Stimulated activated CD4-positive, alpha-beta T cell treated with anti-CD3 and anti-CD28 coated beads, TNF-alpha, amount 100 ng/mL, for 48 hours (primary cell): ENCODE results near the gene MLLT6.
A peak's percentile ranks its signal among the peaks of the same experiment; 100 is the strongest.

Experiments
- DNase-seq, 3 donors: peaks; one replicate each; pipeline ENCODE4 v3.0.0-alpha.2; 2020; ENCODE audit warnings: low read depth in 3 of 3

The MLLT6 gene

DNA sequence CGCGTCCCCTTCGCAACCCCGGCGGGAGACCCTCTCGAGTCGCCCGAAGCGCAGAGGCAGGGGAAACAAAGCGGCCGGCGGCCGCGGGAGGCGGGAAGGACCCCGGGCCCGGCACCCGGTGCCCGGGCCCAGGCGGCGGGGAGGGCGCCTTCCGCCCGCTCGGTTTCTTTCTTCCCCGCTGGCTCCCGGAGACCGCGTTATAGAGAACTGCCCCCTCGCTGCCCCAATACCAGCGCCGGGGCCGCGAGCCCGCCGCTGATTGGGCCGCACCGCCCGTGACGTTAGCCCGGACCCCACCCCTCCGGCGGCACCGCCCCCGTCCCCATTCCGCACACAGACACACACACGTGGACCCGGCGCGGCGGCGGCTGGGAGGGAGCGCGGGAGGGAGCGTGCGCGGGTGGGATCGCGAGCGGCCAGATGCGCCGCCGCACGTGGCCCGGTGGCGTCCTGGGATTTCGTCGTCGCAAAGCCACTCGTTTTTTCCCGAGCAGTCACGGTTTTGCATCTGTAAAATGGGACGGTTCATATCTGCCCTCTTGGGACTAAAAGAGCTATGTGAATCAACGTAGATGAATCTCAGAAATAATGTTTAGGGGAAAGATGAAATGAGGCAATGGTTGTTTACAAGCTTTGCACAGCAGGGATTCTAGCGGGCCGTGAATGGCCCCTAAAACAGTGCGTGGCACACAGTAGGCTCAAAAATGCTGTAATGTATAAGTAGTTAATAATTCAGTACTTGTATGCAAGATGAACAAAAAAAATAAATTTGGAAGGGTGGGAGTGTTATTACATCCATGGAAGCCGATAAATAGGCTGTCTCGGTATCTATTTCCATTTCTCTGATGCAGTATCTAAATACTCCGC is 30.1 kb upstream of the MLLT6 start, which contains the start of gene EPOP:
EPOP (minus strand) TSS at position 209 of the 867 bp plus-strand sequence. CDS start 462 bp downstream, outside the sequence.
- peak; percentile 85 to 92 (median 85) for DNase-seq

DNA sequence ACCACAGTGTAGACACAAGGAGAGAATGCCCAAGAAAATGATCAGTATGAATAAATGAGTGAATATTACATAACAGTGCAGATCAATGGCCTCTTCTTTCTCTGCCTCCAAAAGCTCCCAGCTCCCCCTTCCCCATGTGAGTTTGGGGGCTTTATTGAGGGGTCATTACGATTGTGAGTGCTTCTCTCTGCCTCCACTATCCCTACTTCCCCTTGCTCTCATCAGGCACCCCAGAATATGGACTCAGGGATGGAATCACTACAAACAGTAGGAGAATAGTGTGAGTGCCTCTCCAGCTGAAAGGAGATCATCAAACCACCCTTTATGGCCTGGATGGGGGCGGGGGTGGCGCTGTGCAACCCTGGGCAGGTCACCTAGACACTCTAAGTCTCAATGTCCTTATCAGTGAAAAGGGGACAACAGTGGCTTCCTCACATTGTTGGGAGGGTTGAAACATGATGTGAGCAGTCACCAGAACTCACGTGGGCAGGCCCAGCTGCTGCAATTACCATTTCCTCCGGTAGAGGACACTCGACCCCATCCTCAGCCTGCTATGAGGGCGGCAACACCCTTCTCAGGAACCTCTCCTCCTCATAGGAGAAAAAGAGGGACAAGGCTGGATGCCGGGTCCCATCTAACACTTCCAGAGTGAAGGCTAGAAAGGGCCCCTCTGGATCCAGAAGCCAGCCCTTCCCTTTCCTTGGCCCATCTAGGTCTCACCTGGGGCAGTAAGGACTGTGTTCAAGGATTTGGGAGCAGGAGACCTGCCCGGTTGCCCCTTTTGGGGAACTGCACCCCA is 28.2 kb upstream of the MLLT6 start:
- DNase-seq: peak; percentile 75 to 77 (median 76)

DNA sequence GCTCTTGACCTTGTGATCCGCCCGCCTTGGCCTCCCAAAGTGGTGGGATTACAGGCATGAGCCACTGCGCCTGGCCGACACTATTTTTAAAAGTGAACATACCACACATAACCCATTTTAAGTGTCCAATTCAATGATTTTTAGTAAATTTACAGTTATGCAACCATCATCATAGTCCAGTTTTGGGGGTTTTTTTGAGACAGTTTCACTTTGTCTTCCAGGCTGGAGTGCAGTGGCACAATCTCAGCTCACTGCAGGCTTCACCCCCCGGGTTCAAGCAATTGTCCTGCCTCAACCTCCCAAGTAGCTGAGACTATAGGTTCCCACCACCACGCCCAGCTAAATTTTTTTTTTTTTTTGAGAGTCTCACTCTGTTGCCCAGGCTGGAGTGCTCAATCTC is 27.3 kb upstream of the MLLT6 start:
- no peak for DNase-seq

DNA sequence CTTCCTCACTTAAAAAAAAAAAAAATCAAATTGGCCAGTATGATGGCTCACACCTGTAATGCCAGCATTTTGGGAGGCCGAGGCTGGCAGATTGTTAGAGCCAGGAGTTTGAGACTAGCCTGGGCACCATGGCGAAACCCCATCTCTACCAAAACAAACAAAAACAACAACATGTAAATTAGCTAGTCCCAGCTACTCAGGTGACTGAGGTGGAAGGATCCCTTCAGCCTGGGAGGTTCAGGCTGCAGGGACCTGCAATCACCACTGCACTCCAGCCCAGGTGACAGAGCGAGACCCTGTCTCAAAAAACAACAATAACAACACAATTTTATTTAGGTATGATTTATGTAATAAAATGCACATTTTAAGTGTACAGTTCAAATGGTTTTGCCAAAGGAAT is 24.0 kb upstream of the MLLT6 start:
- no peak for DNase-seq

DNA sequence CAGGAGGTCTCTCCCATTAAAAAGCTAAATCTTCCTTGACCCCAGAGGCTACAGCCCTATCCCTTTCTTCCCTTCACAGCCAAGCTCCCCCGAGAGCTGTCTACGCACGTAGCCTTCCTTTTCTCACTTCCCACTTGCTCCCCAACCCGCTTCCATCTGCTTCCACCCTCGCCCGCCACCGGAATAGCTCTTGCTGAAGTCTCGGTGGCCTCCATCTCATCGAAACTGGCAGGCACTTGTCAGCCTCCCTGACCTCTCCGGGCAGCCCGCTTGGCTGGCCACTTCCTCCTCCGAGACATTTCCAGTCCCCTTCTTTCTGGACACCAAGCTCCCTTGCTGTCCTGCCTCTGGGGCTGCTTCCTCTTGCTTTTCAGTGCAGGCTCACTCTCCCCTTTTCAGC is 19.6 kb upstream of the MLLT6 start:
- no peak for DNase-seq

DNA sequence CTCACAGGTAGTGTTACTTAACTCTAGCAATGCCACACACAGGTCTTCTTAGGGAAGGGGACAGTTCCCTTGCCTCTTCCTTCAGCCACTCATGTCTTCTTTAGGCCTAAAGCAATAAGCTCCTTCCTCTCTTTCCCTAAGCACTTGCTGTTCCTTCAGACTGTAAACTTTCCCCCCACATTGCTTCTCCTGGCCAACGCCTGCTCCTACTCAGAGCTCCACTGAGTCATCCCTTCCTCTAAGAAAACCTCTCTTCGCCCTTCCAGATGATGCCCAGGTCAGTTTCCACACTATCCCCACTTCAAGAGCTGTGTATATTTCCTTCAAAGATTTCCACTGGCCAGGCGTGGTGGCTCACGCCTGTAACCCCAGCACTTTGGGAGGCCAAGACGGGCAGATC is 17.8 kb upstream of the MLLT6 start:
- no peak for DNase-seq

DNA sequence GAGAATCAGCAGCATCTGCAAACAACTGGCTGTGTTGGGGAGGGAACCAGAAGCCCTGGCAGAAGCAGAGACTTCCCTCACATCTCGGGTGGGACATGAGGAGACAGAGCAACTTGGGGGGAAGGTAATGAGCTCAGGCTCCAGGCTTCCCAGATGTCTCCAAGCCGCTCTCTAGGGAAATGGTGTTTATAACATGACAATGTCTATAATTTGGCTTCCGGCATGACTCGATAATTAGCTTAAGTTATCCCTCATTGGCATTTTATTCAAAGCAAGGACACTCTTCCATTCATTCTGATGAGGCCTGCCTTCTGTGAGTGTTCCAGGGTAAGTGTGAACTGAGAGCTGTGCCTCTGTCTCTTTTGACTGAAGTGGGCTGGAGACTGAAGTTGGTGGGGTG is 14.7 kb upstream of the MLLT6 start:
- DNase-seq: no peak

DNA sequence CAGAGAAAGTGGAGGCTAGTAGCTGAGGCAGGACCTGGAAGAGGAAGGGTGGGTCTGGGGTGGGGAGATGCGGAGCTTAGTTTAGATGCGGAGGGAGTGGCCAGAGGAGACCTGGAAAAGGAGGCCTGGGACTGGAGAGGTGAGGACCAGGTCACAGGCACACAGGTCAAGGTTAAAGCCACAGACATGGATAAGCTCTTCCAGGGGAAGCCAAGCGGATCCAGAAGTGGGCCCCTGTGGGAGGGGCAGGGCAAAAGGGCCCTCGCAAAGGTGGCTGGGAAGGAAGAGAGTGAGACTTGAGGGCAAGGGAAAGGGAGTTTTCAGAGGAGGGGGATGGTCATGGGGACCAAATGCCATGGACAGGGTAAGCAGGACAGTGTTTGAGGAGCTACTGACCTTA is 13.9 kb upstream of the MLLT6 start:
- DNase-seq: no peak

DNA sequence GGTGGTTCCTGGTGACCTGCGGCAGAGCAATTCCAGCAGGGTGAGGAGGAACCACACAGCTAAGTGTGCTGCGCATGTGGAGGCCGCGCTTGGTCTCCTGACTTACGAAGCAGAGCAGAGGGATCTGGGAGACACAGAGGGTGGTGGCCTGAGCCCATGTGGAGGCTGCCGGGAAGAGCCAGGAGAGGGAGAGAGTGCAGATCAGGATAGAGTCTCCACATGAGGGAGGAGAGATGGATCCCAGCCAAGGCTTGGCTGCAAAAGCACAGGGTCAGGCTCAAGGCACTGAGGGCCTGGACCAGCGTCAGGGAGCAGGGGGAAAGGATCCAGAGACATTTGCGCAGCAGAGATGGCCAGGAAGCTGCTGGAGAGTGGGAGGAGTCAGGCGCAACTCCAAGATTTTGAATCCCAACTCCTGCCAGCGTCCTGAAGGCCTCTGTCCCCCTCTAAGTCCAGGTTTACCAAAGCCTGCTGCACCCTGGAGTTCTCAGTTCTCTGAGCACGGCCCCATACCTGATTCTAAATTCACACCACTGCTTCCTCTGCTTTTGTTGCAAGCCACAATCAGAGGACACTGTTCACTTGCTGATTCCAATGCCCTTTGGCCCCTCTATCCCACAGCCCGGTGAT is 11.3 kb upstream of the MLLT6 start:
- DNase-seq: no peak

DNA sequence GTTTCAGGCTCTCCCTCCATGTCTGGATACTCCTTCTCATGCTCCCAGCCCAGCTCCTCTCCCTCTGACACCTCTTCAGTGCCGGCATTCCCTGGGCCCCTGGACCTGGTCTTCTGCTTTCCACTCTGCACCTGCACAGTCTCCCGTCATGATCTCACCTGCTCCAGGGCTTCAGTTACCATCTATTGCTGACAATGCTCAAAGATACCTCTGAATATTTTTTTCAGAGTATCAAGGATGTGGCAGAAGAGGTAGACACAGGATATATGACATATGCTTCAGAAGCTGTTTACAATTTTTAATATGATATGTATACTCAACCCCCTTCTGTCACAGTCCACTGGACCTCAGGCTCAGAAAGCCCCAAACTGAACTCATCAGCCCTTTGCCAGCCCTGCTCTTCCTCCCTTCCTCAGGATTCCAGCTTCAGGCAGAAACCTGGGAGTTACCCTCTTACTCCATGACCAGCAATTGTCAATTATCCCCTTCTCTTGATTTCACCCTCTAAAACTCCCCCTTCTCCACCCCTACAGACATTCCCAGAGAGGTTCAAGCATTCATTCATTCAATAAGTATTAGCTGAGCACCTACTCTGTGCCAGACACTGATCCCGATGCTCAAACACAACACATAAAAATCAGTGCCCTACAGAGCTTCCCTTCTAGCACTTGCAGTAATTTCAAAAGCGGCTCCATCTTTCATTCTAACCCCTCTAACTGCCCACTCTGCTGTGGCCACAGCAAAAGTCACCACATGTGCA is 7.8 kb upstream of the MLLT6 start:
- no peak for DNase-seq

DNA sequence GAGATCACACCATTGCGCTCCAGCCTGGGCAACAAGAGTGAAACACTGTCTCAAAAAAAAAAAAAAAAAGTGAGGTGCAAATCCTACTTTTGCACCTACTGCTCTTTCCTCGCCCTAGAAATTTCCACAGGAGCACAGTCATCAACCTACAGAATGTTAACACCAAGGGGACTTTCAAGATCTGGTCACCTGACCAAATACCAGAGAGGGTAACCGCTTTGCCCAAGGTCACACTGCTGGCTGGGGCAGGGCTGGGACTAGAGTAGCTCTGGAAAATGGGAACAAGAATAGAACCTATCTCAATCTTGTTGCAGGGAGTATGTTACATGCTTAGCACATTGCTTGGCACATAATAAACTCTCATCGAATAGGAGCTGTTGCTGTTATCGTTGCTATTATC is 6.3 kb upstream of the MLLT6 start:
- DNase-seq: no peak

DNA sequence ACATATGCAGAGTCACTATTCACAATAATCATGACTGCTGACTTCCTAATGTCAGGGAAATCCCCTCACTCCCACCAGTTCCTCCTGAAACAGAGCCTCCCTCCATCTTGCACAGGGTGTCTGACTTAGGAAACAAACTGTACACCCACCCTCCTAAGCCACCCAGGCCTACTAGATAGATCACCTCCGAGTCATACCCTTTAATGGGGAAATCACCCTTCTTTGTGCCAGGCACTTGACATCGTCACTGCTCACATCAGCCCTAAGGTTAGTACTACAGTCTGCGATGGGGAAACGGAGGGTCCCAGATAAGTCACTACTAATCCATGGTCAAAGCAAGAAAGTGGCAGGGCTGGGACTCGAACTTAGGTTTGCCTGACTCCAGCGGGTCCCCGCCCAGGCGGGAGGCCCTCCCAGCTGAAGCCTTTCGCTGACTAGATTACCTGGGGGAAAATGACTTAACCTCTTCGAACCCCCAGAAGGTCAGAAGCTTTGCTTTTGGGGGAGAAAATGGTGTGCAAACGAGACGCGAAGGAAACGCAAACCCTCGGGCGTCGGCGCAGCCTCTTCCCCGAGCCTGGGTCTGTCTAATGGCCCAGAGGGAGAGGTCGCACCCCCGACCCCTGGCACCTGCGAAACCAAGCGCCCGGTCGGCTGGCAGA is 3.4 kb upstream of the MLLT6 start:
- DNase-seq: peak; percentile 70 to 89 (median 75)

DNA sequence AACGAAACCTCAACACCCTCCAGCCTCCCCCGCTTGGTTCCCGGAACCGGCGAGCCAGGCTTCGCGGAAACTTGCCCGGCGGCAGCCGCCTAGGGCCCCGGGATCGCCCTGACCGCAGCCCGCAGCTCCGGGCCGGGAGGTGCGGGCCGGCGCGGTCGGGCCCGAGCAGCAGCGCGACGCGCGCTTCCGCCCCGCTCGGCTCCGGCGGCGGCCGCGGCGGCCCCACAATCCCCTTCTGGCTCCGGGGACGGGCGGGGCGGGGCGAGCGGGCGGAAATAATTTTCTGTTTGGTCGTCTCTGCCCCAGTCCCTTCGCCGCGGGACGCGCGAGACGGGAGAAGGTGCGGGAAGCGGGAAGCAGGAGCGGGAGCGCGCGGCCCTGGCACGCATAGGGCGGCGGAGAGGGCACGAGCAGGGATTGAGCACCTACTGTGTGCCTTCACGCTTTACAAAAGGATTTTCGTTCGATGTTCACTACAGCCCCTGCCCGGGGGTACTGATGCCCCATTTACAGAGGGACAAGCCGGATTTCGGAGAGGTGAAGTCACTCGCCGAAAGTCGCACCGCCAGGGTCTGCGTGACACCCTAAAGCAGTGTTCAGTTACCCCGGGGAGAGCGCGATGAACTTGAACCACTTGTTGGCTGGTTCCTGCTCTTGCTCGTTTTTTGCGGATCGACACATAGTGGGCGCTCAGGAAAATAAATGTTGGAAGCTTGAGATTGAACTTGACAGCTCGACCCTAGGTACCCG is 2.7 kb upstream of the MLLT6 start:
- DNase-seq: peak; percentile 62 to 71 (median 70)

DNA sequence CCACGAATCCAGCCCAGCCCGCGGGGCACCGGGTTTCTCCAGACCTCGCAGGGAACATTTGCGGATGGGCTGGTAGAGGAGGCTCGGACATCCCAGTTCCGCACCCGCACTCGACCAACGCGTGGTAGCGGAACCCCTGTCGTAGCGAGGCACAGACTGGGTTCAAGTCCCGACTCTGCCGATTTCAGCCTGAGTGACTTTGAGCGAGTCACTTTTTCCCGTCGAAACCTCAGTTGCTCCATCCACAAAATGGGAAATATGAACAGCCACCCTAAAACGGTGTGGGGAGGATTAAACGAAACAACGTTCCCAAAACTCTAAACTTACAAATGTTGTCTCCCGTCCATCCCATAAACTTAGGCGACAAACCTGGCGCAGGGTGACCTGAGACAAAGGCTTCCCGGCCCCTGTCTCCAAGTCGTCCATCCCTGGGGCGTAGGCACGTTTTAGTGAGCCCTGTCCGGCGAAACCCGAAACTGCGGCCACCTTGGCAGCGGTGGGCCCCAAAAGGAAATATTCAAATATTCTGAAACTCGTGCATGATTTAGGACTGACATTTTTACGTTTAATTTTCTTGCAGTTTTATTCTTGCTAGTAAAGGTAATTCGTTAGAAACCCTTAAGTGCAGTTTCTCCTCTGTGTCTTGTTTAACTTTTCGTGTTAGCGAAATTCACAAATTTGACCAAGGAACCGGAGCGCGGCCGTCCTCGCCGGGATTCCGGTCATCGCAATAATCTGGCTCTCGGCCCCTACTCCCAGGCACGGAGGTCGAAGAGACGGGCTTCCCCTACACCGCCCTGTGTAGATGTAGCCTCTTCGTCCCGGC is 1.9 kb upstream of the MLLT6 start:
- DNase-seq: no peak

DNA sequence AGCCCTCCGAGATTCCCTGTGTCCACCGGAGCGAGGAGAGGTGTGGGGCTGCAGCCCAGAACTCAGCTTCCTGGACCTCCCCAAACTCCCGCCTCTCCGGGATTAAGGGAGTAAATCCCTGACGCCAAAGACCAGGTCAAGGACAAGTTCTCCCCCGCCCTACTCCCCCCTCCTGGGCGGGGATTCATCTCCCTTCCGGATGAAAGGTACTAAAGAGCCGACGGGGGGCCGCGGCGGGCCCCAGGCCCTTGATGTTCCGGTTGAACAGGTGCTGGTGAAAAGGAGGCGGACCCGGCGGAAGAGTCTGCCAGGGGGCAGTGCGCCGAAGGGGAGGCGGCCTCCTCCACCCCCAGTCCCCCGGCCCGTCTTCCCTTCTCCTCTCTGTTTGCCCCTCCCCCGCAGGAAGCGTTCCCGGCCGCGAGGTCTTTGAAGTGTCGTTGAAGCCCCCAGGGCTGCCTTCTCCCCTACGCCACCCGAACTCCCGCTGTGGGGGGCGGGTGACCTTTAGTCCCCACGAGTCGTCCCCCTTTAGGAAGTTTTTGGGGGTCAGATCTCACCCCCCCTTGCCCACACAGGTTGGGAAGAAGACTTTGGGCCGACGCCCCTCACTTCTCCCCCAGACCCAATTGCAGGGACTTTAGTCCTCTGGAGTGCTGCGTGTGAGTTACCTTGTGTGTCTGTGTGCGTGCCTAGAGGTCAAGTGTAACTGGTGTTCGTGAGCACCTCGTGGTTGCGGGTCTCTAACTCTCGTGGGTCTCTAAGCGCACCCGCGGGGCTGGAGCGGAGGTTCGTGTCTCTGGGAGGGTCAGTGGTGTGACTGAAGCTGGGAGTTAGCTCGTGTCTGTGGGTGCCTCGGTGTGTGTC is 1.1 kb upstream of the MLLT6 start:
- DNase-seq: peak; percentile 68 to 84 (median 84)

DNA sequence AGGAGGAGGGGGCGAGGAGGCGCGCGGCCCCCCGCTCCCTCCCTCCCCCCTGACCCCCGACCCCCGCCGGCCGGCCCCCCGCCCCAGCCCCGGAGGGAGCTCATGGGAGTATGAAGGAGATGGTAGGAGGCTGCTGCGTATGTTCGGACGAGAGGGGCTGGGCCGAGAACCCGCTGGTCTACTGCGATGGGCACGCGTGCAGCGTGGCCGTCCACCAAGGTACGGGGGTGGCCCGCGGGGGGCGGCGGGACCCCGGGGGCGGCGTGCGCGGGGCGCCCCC is 390 bp downstream of the MLLT6 start:
- DNase-seq: no peak

DNA sequence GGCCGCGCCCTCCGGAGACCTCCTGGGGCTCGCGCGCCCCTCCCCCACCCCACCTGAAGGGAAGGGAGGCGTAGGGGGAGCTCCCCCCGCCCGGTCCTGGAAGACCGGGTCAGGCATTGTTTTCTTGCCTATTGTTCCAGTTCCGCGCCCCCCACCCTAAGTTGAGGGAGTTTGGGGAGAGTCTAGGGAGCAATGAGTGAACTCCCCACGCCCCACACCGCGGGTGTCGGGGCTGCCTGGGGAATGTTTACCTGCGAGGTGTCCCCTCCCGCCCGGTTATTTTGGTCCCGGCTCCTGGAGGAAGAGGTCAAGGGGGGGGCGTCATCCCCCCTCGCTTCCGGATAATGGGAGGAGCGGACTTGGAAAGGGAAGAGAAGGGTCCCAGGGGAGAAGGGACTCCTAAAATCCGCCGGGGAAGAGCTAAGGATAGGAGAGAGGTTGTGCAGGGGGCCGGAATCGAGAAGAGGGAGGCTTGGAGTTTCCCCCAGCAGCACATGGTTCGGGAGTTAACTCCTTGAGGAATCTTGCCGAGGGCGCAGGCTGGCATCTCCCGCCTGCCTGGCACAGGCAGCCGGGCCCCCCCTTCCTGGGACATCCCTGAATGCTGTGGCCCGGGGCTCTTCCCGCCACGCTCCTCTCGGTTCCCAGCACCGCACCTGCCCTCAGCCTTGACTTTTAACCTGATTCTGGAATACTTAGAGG is 881 bp downstream of the MLLT6 start:
- DNase-seq: no peak
